PFSK-1 (cell line): ENCODE data around the gene SQSTM1.

ENCODE experiments used
- FOXP2 ChIP-seq: optimal IDR thresholded peaks from 2 replicates; pipeline ENCODE3; 2011; ENCODE audit warnings: borderline replicate concordance, control low read depth, inconsistent platforms; ENCODE audit not compliant: insufficient read depth; ENCODE audit errors: extremely low read length, extremely low read depth
- POLR2AphosphoS5 ChIP-seq: IDR thresholded peaks from 2 replicates; pipeline ENCODE4 v1.6.1; 2012; ENCODE audit warnings: low read depth, mild to moderate bottlenecking, control low read depth, low read length, moderate library complexity
- REST ChIP-seq, 2 experiments: IDR thresholded peaks; 2 replicates each; pipeline versions ENCODE4 v1.6.1 to v1.8.0; 2011 to 2012; ENCODE audit warnings: low read depth in 2 of 2, low read length in 2 of 2, control low read depth in 1 of 2, inconsistent platforms in 1 of 2, mild to moderate bottlenecking in 1 of 2, moderate library complexity in 1 of 2; ENCODE audit not compliant: insufficient read depth in 1 of 2
- SIN3A ChIP-seq: IDR thresholded peaks from 2 replicates; pipeline ENCODE4 v1.6.1; 2012; ENCODE audit warnings: mild to moderate bottlenecking, low read length, moderate library complexity, borderline replicate concordance; ENCODE audit not compliant: insufficient read depth
- TAF1 ChIP-seq: IDR thresholded peaks from 2 replicates; pipeline ENCODE4 v1.6.1; 2012; ENCODE audit warnings: low read length, control low read depth, borderline replicate concordance; ENCODE audit not compliant: insufficient read depth

Gene SQSTM1

GRCh38 chr5:179862296-179862695, 41.6 kb downstream of the SQSTM1 start:
- TF ChIP-seq FOXP2: no peak
- TF ChIP-seq SIN3A: no peak
- no peak for TF ChIP-seq REST (IDR thresholded peaks at IDR 0.05; ENCODE audit: insufficient read depth in 1 of 2, low read depth in 2 of 2, low read length in 2 of 2)
- no peak for TF ChIP-seq TAF1
- TF ChIP-seq POLR2AphosphoS5: no peak

GRCh38 chr5:179862891-179863290, 42.2 kb downstream of the SQSTM1 start:
- no peak for TF ChIP-seq FOXP2
- TF ChIP-seq TAF1: no peak
- no peak for TF ChIP-seq POLR2AphosphoS5
- TF ChIP-seq SIN3A: no peak
- no peak for TF ChIP-seq REST (IDR thresholded peaks at IDR 0.05; ENCODE audit: insufficient read depth in 1 of 2, low read depth in 2 of 2, low read length in 2 of 2)

- TF ChIP-seq REST (IDR thresholded peaks at IDR 0.05; ENCODE audit: insufficient read depth in 1 of 2, low read depth in 2 of 2, low read length in 2 of 2): no peak
- no peak for TF ChIP-seq FOXP2
- no peak for TF ChIP-seq SIN3A
- TF ChIP-seq POLR2AphosphoS5: no peak
- no peak for TF ChIP-seq TAF1
Observed at GRCh38 chr5:179863449-179864085, 42.9 kb downstream of the SQSTM1 start.

- TF ChIP-seq POLR2AphosphoS5 (no peak), REST (IDR thresholded peaks at IDR 0.05; ENCODE audit: insufficient read depth in 1 of 2, low read depth in 2 of 2, low read length in 2 of 2) (no peak), SIN3A (no peak), TAF1 (no peak), FOXP2 (no peak)
Observed at GRCh38 chr5:179864686-179865085, 44.0 kb downstream of the SQSTM1 start.
